ENCODE measurements around the gene GALNTL6. TPM values are rescaled to one million over a fixed set of nuclear protein-coding genes. Genes with fewer than 3 reads are reported as not detected.

GALNTL6 gene
- total RNA-seq, 2 experiments from 2014 or later = not detected

DNA sequence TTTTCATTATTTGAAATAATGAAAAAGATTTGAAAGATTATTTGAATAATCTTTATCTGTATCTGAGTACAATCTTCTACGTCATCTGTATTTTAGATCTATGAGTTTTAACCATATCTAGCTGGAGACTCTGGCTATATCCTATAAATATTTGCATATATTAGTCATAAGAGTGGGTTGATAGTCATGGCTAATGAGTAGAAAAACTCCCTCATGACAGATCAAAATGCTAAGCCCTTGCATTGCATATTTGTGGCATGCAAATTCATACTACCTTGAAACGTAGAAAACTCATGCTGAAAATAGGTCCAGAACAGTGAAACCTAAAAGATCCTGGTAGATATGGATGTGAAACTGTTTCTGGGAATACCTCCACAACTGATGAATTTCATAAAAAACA, 291.3 kb downstream of the GALNTL6 start:
- Mint-ChIP-seq H3K27ac (no peak overlapping the region), H3K27me3 (no peaks in the 10 kb centered on the region), H3K4me3 (no peak overlapping the region), H3K9me3 (peaks cover 4% of the 10 kb centered on the region), H3K4me1 (ENCODE audit: low read depth) (no peaks in the 10 kb centered on the region), H3K36me3 (no peaks in the 10 kb centered on the region)
- no peak for DNase-seq
- intact Hi-C loops (cut with micrococcal nuclease) = no loop called here
- ChIA-PET CTCF (no interaction called here), POLR2A (no interaction called here)

DNA sequence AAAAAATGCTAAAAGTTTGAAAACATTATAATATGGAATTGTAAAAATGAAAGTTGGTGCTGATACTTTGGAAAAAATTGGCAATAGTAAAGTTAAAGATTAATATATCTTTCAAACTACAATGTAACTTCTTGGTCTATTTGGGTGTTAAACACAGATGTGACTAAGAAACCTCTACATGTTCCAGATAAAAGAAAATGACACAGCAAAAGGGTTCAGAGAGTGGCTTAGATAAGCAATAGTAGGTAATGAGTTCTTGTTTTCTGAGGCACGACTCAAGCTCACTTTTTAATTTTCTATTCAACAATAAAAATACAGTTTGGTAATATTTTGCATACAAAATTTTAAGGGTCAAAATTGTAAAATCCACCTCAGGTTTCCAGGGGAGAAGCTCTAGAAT, 292.7 kb downstream of the GALNTL6 start:
- ChIA-PET CTCF (no interaction called here), POLR2A (no interaction called here)
- Mint-ChIP-seq H3K4me1 (ENCODE audit: low read depth) (no peaks in the 10 kb centered on the region), H3K27ac (no peak overlapping the region), H3K9me3 (peaks cover 4% of the 10 kb centered on the region), H3K27me3 (no peaks in the 10 kb centered on the region), H3K4me3 (no peak overlapping the region), H3K36me3 (no peaks in the 10 kb centered on the region)
- intact Hi-C loops (cut with micrococcal nuclease) = no loop called here
- DNase-seq = no peak

DNA sequence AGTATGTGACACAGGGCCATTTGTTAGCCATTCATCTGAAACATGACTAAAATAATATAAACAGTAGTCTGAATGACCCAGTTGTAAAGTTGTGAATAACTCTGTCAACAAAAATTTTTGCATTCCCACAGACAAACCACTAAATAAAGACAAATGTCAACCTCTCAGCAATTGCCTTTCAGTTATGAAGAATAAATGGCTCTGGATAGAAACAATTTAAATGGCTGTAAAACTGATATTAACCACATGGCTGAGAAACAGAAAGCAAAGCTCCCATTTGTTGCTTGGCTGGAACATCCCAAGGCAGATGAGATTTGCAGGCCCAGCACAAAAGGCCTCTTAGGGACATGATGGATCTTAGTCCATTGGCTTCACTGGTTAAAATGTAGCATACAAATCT, 296.3 kb downstream of the GALNTL6 start:
- Mint-ChIP-seq H3K4me3 (no peak overlapping the region), H3K4me1 (ENCODE audit: low read depth) (no peaks in the 10 kb centered on the region), H3K27ac (no peak overlapping the region), H3K36me3 (no peaks in the 10 kb centered on the region), H3K27me3 (no peaks in the 10 kb centered on the region), H3K9me3 (peaks cover 2% of the 10 kb centered on the region)
- CTCF ChIA-PET = no interaction called here
- DNase-seq = no peak
- POLR2A ChIA-PET = no interaction called here
- intact Hi-C loops (cut with micrococcal nuclease) = no loop called here

DNA sequence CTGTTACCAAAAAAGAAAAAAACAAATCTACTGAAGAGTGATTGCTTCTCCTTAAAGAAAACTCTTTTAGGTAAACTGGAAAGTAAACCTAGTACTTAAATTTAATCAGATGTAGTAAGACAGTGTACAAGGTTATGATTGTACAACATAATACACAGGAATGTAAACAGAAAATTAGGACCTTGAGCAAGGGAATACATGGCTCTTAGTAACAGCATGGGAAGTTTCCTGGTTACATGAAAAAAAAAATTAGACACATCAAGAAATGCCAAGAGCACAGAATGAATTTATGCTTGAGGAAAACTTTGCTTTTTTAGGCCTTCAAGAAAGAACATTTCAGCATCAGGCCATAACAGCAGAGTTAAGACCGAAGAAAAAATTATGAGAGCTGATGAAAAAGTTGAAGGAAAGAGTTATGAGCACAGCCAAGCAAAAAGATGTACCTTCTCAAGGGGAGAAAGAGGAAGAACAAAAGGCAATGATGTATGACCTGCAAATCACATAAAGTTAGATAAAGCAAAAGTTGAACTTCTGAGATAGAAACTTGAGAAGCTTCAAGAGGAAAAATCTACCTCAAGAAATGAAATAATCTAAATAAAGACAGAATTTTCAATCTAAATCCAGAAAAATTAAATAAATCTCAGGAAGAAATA, 311.6 kb downstream of the GALNTL6 start:
- CTCF ChIA-PET = no interaction called here
- POLR2A ChIA-PET = no interaction called here
- no peak for DNase-seq
- intact Hi-C loops (cut with micrococcal nuclease) = no loop called here
- no peaks in the 10 kb centered on the region for H3K4me1 Mint-ChIP-seq (ENCODE audit: low read depth)
- no peak overlapping the region for H3K27ac Mint-ChIP-seq
- peaks cover 8% of the 10 kb centered on the region for H3K9me3 Mint-ChIP-seq
- no peaks in the 10 kb centered on the region for H3K36me3 Mint-ChIP-seq
- no peak overlapping the region for H3K4me3 Mint-ChIP-seq
- no peaks in the 10 kb centered on the region for H3K27me3 Mint-ChIP-seq

DNA sequence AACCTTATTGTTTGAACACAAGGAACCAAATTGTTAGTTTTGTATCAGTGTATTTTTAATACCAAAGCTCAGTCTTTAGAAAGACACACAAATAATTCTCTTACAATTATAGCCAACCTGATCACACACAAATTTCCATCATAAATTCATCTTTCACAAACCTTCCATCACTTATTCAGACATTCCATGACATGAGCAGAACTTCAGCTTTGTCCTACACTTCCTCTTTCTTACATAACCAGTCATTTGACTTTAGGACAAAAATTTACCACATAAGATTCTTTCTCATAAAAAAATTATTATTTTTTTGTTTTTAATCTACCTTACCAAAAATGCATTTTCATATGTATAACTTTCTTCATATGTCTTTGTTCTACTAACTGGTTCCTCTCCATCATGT, 312.2 kb downstream of the GALNTL6 start:
- H3K36me3 Mint-ChIP-seq = no peaks in the 10 kb centered on the region
- intact Hi-C loops (cut with micrococcal nuclease) = no loop called here
- H3K4me1 Mint-ChIP-seq (ENCODE audit: low read depth) = no peaks in the 10 kb centered on the region
- H3K27me3 Mint-ChIP-seq = no peaks in the 10 kb centered on the region
- ChIA-PET CTCF (no interaction called here), POLR2A (no interaction called here)
- no peak overlapping the region for H3K27ac Mint-ChIP-seq
- peaks cover 6% of the 10 kb centered on the region for H3K9me3 Mint-ChIP-seq
- H3K4me3 Mint-ChIP-seq = no peak overlapping the region
- DNase-seq = no peak

DNA sequence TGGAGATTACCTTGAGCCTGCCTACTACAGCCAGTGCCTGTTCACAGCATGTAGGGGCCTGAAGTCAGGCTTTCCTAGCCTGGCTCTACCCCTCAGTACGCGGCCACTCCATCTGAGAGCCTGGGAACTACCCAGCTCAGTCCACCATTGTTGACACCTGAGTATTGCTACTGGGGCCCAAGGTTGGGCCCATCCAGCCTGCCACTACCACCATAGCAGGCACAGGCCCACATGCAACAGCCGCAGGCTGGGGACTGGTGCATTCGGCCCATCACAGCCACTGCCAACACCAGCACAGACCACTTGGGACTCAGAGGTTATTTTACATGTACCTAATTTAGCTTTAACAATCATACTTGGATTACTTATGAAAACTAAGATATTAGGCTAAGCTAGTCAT, 314.0 kb downstream of the GALNTL6 start:
- no peaks in the 10 kb centered on the region for H3K36me3 Mint-ChIP-seq
- no peaks in the 10 kb centered on the region for H3K27me3 Mint-ChIP-seq
- ChIA-PET CTCF (no interaction called here), POLR2A (no interaction called here)
- no peak for DNase-seq
- H3K9me3 Mint-ChIP-seq = peaks cover 4% of the 10 kb centered on the region
- no peak overlapping the region for H3K4me3 Mint-ChIP-seq
- no peaks in the 10 kb centered on the region for H3K4me1 Mint-ChIP-seq (ENCODE audit: low read depth)
- intact Hi-C loops (cut with micrococcal nuclease) = no loop called here
- H3K27ac Mint-ChIP-seq = no peak overlapping the region

DNA sequence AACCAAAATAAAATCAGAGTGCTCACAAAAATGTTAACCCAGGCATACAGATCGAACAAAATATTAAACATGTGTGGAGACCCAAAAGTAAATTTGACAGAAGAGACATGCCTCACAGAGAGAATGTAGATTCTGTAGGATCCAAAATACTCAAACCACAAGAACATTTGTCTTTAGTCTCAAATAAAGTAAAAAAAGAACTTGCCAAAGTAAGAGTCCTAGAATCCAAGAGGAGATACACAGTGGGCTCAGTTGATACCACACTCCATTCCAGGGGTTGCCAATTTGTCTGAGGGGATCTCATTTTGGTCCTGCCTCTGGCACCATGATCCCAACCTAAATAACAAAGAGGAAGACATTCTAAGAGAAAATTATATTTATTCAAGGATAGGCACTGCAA, 316.4 kb downstream of the GALNTL6 start:
- CTCF ChIA-PET = no interaction called here

DNA sequence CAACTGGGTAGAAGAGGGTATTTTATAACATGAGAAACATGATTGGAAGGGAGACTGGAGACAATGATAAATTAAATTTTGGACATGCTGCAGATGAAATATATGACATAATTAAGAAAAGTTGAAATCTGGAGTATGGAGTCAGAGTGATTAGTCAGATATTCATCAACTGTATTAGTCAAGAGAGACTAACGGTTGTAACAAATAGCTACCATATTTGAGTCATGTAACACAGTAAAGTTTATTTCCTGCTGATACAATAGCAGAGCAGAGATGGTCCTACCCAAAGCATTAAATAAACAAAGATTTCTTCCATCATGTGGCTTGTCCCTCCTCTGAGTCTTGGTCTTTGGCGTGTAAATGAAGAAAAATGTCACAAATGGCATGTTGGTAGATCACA, 321.3 kb downstream of the GALNTL6 start:
- peaks cover 15% of the 10 kb centered on the region for H3K9me3 Mint-ChIP-seq
- no peaks in the 10 kb centered on the region for H3K4me1 Mint-ChIP-seq (ENCODE audit: low read depth)
- CTCF ChIA-PET = no interaction called here
- H3K27me3 Mint-ChIP-seq = no peaks in the 10 kb centered on the region
- no peak overlapping the region for H3K27ac Mint-ChIP-seq
- H3K36me3 Mint-ChIP-seq = no peaks in the 10 kb centered on the region
- DNase-seq = no peak
- intact Hi-C loops (cut with micrococcal nuclease) = no loop called here
- H3K4me3 Mint-ChIP-seq = no peak overlapping the region
- POLR2A ChIA-PET = no interaction called here

More for the DNA sequence above, 316.4 kb downstream of the GALNTL6 start:
- no peak for DNase-seq
- Mint-ChIP-seq H3K9me3 (peaks cover 12% of the 10 kb centered on the region), H3K4me1 (ENCODE audit: low read depth) (no peaks in the 10 kb centered on the region), H3K36me3 (no peaks in the 10 kb centered on the region), H3K4me3 (no peak overlapping the region), H3K27ac (no peak overlapping the region), H3K27me3 (no peaks in the 10 kb centered on the region)
- intact Hi-C loops (cut with micrococcal nuclease) = no loop called here
- POLR2A ChIA-PET = no interaction called here

DNA sequence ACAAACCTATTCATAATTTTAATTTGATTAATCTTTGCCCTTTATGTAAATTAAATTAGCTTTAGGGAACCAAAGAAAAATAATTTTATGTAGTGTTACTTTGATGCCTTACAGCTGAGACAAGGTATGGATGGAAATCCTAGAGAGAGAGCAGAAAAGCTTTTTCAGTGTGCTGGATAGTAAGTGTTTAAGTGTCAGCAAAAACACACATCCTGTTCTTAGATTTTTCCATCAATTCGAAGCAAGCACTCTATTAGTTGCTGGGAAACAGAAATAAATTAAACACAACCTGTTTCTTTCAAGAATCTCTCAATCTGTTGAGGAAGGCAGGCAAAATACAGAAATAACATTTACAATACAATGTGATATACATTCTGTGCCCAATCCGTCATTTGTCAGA, 327.8 kb downstream of the GALNTL6 start:
- no peaks in the 10 kb centered on the region for H3K36me3 Mint-ChIP-seq
- H3K4me1 Mint-ChIP-seq (ENCODE audit: low read depth) = no peaks in the 10 kb centered on the region
- DNase-seq = no peak
- no peak overlapping the region for H3K27ac Mint-ChIP-seq
- no peaks in the 10 kb centered on the region for H3K27me3 Mint-ChIP-seq
- ChIA-PET CTCF (no interaction called here), POLR2A (no interaction called here)
- no peak overlapping the region for H3K4me3 Mint-ChIP-seq
- intact Hi-C loops (cut with micrococcal nuclease) = no loop called here
- peaks cover 2% of the 10 kb centered on the region for H3K9me3 Mint-ChIP-seq

DNA sequence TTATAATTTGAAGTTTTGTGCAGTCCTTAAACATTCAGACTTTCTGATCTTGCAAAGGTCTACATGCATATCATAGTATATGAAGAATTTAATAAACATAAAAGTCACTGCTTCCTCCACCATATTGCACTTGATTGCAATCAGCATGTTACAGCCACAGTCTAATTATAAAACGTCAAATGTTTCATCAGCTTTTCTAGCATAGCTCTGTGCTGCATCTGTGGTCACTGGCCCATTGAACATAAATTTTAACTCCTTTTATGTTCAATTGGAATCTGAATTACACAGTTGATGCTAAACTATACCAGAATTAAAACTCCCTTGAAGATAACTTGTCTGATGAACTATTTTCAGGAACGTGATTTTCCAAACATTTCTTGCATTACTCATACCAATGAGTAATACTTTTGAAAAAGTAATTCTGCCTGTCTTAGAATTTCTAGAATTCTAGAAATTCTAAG, 329.1 kb downstream of the GALNTL6 start:
- Mint-ChIP-seq H3K27ac (no peak overlapping the region), H3K9me3 (peaks cover 2% of the 10 kb centered on the region), H3K27me3 (no peaks in the 10 kb centered on the region), H3K4me3 (no peak overlapping the region), H3K36me3 (no peaks in the 10 kb centered on the region), H3K4me1 (ENCODE audit: low read depth) (no peaks in the 10 kb centered on the region)
- intact Hi-C loops (cut with micrococcal nuclease) = no loop called here
- ChIA-PET CTCF (no interaction called here), POLR2A (no interaction called here)
- no peak for DNase-seq

DNA sequence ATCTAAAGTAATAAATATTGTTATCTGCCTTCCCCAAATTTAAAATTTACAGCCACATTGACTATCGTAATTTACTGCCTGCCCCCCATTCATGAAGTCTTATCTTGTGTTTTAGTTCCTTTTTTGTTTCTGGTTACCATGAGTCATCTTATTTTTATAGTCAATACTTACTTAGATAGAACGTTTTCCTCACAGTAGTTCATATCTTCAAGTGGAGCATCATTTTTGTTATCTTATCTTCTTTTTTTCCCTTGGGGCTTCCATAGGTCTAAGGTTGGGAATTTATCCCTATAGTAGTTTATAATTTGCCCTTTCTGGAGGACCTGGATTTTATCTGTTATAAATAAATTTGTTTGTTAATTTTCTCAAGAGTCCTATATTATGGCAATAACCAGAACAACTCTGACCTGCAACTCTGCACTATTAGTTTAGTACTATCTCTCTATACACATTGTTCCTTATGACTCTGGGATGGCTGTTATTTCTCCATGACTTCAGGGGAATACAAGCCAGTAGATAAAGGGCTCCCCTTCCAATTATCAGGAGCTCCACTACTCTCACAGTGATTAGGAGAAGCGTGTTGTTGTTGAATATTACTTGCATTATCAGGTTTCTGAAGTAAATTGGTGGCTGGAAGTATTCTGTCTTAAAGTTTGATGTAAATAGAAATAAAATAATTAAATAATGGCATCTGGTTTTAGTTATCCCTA, 330.6 kb downstream of the GALNTL6 start:
- H3K27ac Mint-ChIP-seq = no peak overlapping the region
- POLR2A ChIA-PET = no interaction called here

DNA sequence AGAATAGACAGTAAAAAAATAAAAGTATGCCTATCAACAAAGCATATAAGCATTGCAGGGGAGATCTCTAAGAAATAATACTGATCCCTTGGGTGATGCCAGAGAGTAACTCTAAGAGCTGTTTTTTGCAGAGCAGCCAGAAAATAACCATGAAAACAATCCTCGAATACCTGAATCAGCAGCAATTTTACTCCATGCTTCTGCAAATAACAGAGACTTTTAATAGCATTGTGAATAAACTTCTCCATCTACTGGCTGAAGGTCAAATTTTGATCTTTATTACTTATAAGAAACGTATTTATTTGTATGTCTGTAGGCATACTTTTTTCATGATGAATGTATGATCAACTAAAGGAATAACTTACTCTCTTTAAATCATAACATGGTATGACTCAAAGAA, 334.5 kb downstream of the GALNTL6 start:
- H3K9me3 Mint-ChIP-seq = no peaks in the 10 kb centered on the region
- H3K4me3 Mint-ChIP-seq = no peak overlapping the region
- DNase-seq = no peak
- no peaks in the 10 kb centered on the region for H3K4me1 Mint-ChIP-seq (ENCODE audit: low read depth)
- no peaks in the 10 kb centered on the region for H3K36me3 Mint-ChIP-seq
- ChIA-PET CTCF (no interaction called here), POLR2A (no interaction called here)
- no peaks in the 10 kb centered on the region for H3K27me3 Mint-ChIP-seq
- no peak overlapping the region for H3K27ac Mint-ChIP-seq
- intact Hi-C loops (cut with micrococcal nuclease) = no loop called here

More for the DNA sequence above, 330.6 kb downstream of the GALNTL6 start:
- no peak overlapping the region for H3K4me3 Mint-ChIP-seq
- no peaks in the 10 kb centered on the region for H3K9me3 Mint-ChIP-seq
- no peaks in the 10 kb centered on the region for H3K4me1 Mint-ChIP-seq (ENCODE audit: low read depth)
- H3K27me3 Mint-ChIP-seq = no peaks in the 10 kb centered on the region
- CTCF ChIA-PET = no interaction called here
- DNase-seq = no peak
- intact Hi-C loops (cut with micrococcal nuclease) = no loop called here
- no peaks in the 10 kb centered on the region for H3K36me3 Mint-ChIP-seq

DNA sequence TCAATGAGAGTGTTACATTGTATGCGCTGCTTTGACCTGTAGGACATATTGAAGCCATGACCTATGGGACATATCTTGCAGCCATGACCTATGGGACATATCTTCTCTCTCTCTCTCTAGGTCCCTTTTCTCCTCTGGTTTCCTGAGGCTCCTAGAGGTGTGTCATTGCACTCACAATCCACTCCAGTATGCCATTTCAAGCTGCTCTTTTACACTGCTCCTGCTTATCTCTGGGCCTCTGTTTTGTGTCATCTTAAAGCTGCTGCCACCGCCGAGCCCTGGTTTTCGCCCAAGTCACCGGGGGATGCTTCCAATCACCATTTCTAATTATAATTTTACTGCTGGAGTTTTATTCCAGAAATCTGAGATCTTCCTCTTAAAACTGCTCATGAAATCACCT, 336.1 kb downstream of the GALNTL6 start:
- intact Hi-C loops (cut with micrococcal nuclease) = no loop called here
- POLR2A ChIA-PET = no interaction called here
- DNase-seq = no peak
- H3K4me1 Mint-ChIP-seq (ENCODE audit: low read depth) = no peaks in the 10 kb centered on the region
- H3K27me3 Mint-ChIP-seq = no peaks in the 10 kb centered on the region
- CTCF ChIA-PET = no interaction called here
- no peaks in the 10 kb centered on the region for H3K9me3 Mint-ChIP-seq
- H3K4me3 Mint-ChIP-seq = no peak overlapping the region
- no peak overlapping the region for H3K27ac Mint-ChIP-seq
- H3K36me3 Mint-ChIP-seq = no peaks in the 10 kb centered on the region

Data from activated CD4-positive, alpha-beta memory T cell treated with anti-CD3 and anti-CD28 coated beads for 36 hours (primary cell).